Activated CD4-positive, alpha-beta T cell treated with anti-CD3 and anti-CD28 coated beads, Interleukin-2, amount 10 ng/mL, durations not matched to agents 7 days and 5 days (primary cell): ENCODE data around the gene TSPAN5. TPM values are rescaled to one million over a fixed set of nuclear protein-coding genes. Genes with fewer than 3 reads are reported as not detected.

Experiments
- CTCF ChIA-PET: fragments of 350-600 bp; sonication (Branson Sonifier 250); formaldehyde crosslinking; loops from one replicate; lab custom pipeline; 2021; ENCODE audit warnings: antibody characterized with exemption; lab: Charles Lee
- POLR2A ChIA-PET: fragments of 350-600 bp; sonication (Branson Sonifier 250); formaldehyde crosslinking; loops from one replicate; lab custom pipeline; 2021; ENCODE audit warnings: antibody characterized with exemption; lab: Charles Lee
- DNase-seq: peaks from one replicate; pipeline ENCODE4 v3.0.0-alpha.2; 2020
- H3K27ac Mint-ChIP-seq: one replicate; pipeline ENCODE4 v1.8.0; 2021; ENCODE audit warnings: mild to moderate bottlenecking, moderate library complexity, mixed read lengths
- H3K27me3 Mint-ChIP-seq: one replicate; pipeline ENCODE4 v1.8.0; 2021; ENCODE audit warnings: mixed read lengths
- H3K36me3 Mint-ChIP-seq: one replicate; pipeline ENCODE4 v1.8.0; 2021; ENCODE audit warnings: low read depth, mixed read lengths
- H3K4me1 Mint-ChIP-seq: one replicate; pipeline ENCODE4 v1.8.0; 2021; ENCODE audit warnings: mixed read lengths
- H3K4me3 Mint-ChIP-seq: one replicate; pipeline ENCODE4 v1.8.0; 2021; ENCODE audit warnings: mild to moderate bottlenecking, moderate library complexity, mixed read lengths
- H3K9me3 Mint-ChIP-seq: one replicate; pipeline ENCODE4 v1.8.0; 2021; ENCODE audit warnings: mixed read lengths
- total RNA-seq, 2 experiments: library from RNA; stranded (reverse); gene quantifications; one replicate each; pipeline ENCODE4 v1.2.3, GENCODE V29; 2021

TSPAN5 gene
- total RNA-seq, 2 experiments from 2014 or later, result 17.4 to 17.6 TPM

DNA sequence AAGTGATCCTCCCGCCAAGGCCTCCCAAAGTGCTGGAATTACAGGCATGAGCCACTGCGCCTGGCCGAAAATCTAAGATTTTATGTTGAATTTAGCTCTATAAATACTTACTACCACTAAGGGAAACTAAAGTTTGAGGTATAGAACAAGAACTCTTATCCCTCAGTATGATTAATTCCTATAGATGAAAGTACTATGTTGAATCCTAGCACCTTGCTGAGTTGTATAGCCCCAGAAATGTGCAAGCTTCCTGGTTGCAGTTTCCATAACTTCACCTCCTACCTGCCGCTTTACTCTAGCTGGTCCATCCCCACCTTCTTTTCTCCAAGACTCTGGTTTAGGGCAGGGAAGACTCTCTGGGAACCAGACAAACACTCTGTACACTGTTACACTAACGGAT is 11.8 kb upstream of the TSPAN5 start:
- no peak overlapping the region for H3K27ac Mint-ChIP-seq
- ChIA-PET CTCF (interaction anchor here (0.6 to 0.8 kb wide), 2 partner anchors 12 to 130 kb away, joined by 3 read pairs; partner anchors contain the start of gene TSPAN5), POLR2A (no interaction called here)

DNA sequence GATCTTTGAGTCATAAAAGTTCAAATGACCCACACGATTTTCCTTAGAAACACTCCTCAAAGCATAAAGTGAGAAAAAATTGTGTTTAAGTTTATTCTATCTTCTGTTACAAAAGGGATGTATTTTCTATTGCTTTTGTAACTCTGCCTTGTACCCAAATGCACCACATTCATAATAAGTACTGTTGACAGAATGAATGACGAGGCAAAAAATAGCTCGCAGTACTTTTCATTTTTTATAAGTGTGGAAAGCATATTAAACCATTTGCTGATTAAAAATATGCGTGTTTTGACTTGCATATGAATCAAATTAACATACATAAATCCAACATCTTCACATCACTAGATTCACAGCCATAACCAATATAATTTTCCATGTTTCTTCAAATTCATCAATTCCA is 11.2 kb upstream of the TSPAN5 start:
- peaks cover 10% of the 10 kb centered on the region for H3K36me3 Mint-ChIP-seq
- peaks cover 19% of the 10 kb centered on the region for H3K4me1 Mint-ChIP-seq
- ChIA-PET CTCF (interaction anchor here (0.6 to 0.8 kb wide), 3 partner anchors 11 to 129 kb away, joined by 3 read pairs; partner anchors contain the start of gene TSPAN5), POLR2A (no interaction called here)
- H3K9me3 Mint-ChIP-seq, result peaks cover 10% of the 10 kb centered on the region
- no peak overlapping the region for H3K27ac Mint-ChIP-seq
- no peak overlapping the region for H3K4me3 Mint-ChIP-seq
- no peak for DNase-seq
- peaks cover 5% of the 10 kb centered on the region for H3K27me3 Mint-ChIP-seq

More for the DNA sequence above, 11.8 kb upstream of the TSPAN5 start:
- no peak overlapping the region for H3K4me3 Mint-ChIP-seq
- H3K27me3 Mint-ChIP-seq, result peaks cover 5% of the 10 kb centered on the region
- H3K9me3 Mint-ChIP-seq, result peaks cover 7% of the 10 kb centered on the region
- H3K36me3 Mint-ChIP-seq, result peaks cover 7% of the 10 kb centered on the region
- H3K4me1 Mint-ChIP-seq, result peaks cover 14% of the 10 kb centered on the region
- no peak for DNase-seq

DNA sequence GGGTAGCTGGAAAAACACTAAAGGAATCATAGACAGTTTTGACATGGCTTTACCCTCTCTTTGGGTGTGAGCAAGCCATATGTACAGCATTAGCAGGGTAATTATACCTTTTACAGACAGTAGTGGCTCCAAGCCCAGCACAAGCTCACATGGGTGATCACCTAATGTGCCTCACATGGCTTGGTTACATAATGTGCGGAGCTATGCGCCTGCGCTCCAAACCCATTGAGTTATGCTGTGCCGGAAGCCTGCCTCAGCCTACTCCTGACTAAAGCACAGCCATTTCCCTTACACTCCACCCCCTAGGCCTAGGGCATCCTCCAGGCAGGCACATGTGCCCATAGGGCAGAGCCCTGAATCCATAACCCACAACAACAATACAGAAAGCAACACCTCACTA is 6.5 kb upstream of the TSPAN5 start:
- ChIA-PET CTCF (interaction anchor here (0.8 kb wide), 1 partner anchor 24 kb away, joined by 3 read pairs; no protein-coding TSS in a partner anchor), POLR2A (no interaction called here)
- DNase-seq, result no peak
- Mint-ChIP-seq H3K9me3 (peaks cover 7% of the 10 kb centered on the region), H3K4me1 (peaks cover 43% of the 10 kb centered on the region), H3K36me3 (peaks cover 12% of the 10 kb centered on the region), H3K27me3 (peaks cover 1% of the 10 kb centered on the region), H3K4me3 (no peak overlapping the region), H3K27ac (no peak overlapping the region)

DNA sequence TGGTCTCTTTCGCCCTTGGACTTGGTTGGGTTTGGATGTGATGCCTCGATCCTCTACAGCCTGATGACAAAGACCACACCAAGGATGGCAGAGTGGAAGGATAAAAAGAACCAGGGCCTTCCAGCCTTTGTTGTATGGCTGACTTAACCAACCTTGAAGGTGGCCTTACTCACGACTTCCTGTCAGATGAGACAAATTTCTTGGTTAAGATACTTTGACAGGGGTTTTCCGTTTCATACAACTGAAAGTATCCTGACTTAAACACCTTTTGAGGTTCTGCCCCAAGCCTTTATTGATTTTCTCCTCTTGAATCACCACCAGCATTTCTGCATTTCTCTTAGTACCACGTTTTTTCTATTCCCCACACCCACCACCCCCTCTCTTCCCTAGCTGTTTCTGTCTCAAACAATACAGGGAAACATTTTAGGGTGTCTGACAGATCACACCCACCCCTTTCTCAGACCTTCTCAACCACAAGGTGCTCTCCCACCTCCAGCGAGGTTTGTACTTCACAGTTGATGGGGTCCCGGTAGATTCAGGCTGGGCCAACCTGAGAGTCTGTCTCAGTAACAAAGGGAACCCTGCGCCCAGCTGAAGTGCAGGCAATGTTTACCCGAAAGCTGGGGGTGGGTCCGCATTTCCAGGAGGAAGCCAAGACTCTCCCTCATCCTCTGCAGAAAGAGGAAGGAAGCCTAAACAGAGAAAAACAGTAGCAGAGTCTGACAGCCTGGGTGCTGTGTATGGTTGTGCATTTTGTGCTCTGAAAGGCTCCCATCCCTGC is 5.0 kb upstream of the TSPAN5 start:
- H3K36me3 Mint-ChIP-seq, result peaks cover 12% of the 10 kb centered on the region
- CTCF ChIA-PET, result interaction anchor here (1.0 kb wide), 1 partner anchor 79 kb away, joined by 3 read pairs; no protein-coding TSS in a partner anchor
- peak overlapping the region; percentile 71 for H3K4me3 Mint-ChIP-seq
- DNase-seq, result peak; percentile 61
- peaks cover 7% of the 10 kb centered on the region for H3K9me3 Mint-ChIP-seq
- peaks cover under 1% of the 10 kb centered on the region for H3K27me3 Mint-ChIP-seq
- H3K27ac Mint-ChIP-seq, result peak overlapping the region; percentile 99
- POLR2A ChIA-PET, result no interaction called here
- peaks cover 55% of the 10 kb centered on the region for H3K4me1 Mint-ChIP-seq

DNA sequence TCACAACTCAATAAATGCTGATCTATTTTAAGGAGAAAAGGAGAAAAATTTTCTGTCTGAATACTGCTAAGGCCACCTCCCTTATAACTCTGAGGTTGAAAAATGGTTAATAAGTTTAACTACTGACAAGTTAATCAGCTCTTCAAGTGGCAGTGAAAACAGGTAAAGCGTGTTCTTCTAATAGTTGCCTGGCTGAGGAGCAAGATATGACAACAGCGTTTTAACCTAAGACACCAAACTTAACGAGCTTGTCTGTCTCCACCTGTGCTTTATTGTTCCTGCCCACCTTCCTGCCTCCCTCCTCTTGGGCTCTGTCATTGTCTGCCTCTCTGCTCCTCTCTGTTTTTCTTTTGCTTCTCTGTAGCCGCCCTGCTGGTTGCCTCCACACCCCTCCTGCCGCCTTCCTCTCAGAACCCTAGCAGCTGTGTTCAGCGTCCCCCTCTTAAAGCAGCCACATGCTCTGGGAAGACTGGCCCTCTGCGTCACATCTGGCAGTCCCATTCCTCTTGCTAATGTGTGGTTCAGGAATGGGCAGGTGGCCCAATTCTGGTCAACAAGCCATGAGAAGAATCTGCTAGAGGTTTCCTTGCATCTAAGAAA is 4.3 kb upstream of the TSPAN5 start:
- peaks cover 7% of the 10 kb centered on the region for H3K9me3 Mint-ChIP-seq

DNA sequence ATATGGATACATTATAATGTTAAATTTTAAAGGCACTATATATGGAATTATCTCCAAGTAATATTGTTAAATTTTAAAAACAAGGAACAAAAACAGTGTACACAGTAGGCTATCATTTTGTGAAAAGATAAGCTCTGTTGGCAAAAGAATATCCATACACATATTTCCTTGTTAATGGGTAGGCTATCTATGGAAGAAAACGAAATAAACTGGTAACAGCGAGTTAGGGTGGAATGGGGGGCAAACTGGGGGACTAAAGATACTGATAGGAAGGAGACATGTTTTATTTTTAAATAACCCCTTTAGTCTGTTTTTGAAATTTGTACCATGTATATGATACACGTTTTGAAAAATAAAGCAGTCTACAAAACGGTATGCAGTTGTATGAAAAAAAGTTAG is 3.6 kb upstream of the TSPAN5 start:
- POLR2A ChIA-PET, result no interaction called here
- Mint-ChIP-seq H3K36me3 (peaks cover 11% of the 10 kb centered on the region), H3K9me3 (peaks cover 7% of the 10 kb centered on the region), H3K4me1 (peaks cover 58% of the 10 kb centered on the region), H3K4me3 (no peak overlapping the region), H3K27me3 (no peaks in the 10 kb centered on the region), H3K27ac (peak overlapping the region; percentile 62)
- CTCF ChIA-PET, result interaction anchor here (0.7 to 0.8 kb wide), 2 partner anchors 10 to 752 kb away, joined by 3 read pairs; no protein-coding TSS in a partner anchor
- DNase-seq, result no peak

More for the DNA sequence above, 4.3 kb upstream of the TSPAN5 start:
- DNase-seq, result peak; percentile 50
- peaks cover 55% of the 10 kb centered on the region for H3K4me1 Mint-ChIP-seq
- CTCF ChIA-PET, result interaction anchor here (0.8 kb wide), 1 partner anchor 10 kb away, joined by 3 read pairs; no protein-coding TSS in a partner anchor
- H3K4me3 Mint-ChIP-seq, result peak overlapping the region; percentile 71
- POLR2A ChIA-PET, result no interaction called here
- H3K27me3 Mint-ChIP-seq, result no peaks in the 10 kb centered on the region
- H3K27ac Mint-ChIP-seq, result peak overlapping the region; percentile 99
- peaks cover 12% of the 10 kb centered on the region for H3K36me3 Mint-ChIP-seq

DNA sequence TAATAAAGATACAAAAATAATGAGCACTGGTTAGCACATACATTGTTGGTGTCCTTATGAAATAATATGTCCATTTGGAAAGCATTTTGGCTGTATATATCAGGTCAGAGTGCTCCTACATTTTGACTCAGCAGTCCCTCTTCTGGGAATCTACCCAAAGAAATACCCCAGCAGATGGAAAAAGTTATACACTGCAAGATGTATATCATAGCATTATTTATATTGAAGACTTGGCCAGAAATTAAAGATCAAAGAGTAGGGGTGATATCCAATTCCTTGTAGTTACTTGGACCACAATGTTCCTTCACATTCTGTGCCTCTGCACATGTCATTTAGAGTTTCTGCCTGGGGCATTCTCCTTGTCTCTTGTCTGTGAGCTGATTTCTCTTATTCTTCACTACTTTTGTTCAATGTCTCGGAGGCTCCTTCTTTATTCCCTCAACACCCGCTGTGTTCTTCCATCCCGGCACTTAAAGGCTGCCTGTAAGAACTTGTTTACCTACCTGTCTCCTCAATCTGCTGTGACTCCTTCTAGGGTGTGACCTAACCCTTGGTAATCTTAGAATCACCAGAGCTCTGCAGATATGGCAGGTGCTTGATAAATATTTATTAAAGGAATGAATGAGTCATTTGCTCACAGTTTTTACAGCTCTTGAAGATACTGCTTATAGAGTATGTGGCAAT is 3.1 kb upstream of the TSPAN5 start:
- H3K9me3 Mint-ChIP-seq, result peaks cover 7% of the 10 kb centered on the region
- no peak for DNase-seq
- no peaks in the 10 kb centered on the region for H3K27me3 Mint-ChIP-seq
- POLR2A ChIA-PET, result no interaction called here
- H3K27ac Mint-ChIP-seq, result peak overlapping the region; percentile 62
- CTCF ChIA-PET, result interaction anchor here (0.6 to 0.7 kb wide), 2 partner anchors 448 to 753 kb away, joined by 3 read pairs; no protein-coding TSS in a partner anchor
- H3K36me3 Mint-ChIP-seq, result peaks cover 11% of the 10 kb centered on the region
- H3K4me1 Mint-ChIP-seq, result peaks cover 64% of the 10 kb centered on the region
- H3K4me3 Mint-ChIP-seq, result no peak overlapping the region

DNA sequence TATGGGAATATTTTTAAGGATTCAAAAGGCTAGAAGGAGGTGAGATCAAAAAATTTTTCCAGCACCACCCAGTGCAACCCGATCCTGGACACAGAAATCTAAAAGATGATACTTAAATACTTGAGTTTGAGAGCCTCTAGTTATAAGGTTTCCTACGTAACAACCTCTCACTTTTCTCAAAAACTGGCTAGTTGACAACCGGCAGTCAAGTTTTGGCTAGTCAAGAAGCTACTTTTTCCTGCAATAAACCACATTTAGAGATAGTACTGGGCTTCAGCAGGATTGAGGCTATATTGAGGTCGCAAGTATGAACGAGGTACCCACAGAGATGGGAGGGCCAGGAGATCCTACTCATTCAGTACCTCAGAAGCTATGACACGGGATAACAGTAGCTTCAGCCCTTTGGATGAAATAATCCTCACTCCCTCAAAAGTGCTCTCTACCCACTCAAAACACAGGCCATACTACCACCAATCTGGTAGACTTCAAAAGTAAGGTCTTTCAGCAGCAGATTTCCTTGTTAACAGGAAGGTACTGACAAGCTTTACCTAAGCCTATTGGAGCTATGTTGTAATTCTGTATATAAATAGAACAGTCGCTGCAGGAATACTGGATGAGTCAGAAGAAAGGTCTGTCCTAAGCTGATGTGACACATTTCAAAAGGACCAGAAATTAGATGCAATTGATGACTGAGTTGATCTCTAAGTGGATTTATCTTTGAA is 1.5 kb upstream of the TSPAN5 start:
- peaks cover 8% of the 10 kb centered on the region for H3K36me3 Mint-ChIP-seq
- no peak for DNase-seq
- H3K4me3 Mint-ChIP-seq, result peak overlapping the region; percentile 72
- CTCF ChIA-PET, result interaction anchor here (0.7 to 1.0 kb wide), 4 partner anchors 17 to 189 kb away, joined by 3 read pairs; no protein-coding TSS in a partner anchor
- peaks cover 77% of the 10 kb centered on the region for H3K4me1 Mint-ChIP-seq
- no peak overlapping the region for H3K27ac Mint-ChIP-seq
- peaks cover under 1% of the 10 kb centered on the region for H3K9me3 Mint-ChIP-seq
- POLR2A ChIA-PET, result no interaction called here
- no peaks in the 10 kb centered on the region for H3K27me3 Mint-ChIP-seq

DNA sequence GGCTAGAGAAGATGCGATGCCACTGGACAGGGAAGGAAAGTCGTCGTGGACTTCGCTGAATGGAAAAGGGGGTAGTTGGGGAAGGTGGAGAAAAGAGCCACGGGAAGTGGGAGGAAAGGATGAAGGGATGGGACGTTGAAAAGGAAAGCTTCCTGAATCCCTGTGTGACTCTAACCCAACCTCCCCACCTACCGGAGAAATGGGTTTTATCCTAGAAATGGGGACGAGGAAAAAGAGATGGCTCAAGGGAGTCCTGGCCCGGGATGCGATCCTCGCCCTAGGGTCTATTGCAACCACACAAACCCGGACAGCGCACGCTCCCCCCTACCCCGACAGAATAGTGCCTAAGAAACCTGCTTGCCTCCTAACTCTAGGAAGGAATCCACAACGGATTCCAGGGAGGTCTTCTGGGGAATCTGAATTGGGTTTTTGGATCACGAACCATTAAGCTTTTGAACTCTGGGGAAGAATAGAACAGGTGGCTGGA is 738 bp upstream of the TSPAN5 start:
- H3K9me3 Mint-ChIP-seq, result no peaks in the 10 kb centered on the region
- peaks cover 72% of the 10 kb centered on the region for H3K4me1 Mint-ChIP-seq
- peak overlapping the region; percentile 72 for H3K4me3 Mint-ChIP-seq
- peaks cover 2% of the 10 kb centered on the region for H3K36me3 Mint-ChIP-seq
- H3K27ac Mint-ChIP-seq, result peak overlapping the region; percentile 71
- CTCF ChIA-PET, result interaction anchor here (0.7 to 1.9 kb wide), 4 partner anchors 11 to 188 kb away, joined by 3 to 7 read pairs (median 3); no protein-coding TSS in a partner anchor
- no peaks in the 10 kb centered on the region for H3K27me3 Mint-ChIP-seq
- DNase-seq, result no peak
- POLR2A ChIA-PET, result no interaction called here

DNA sequence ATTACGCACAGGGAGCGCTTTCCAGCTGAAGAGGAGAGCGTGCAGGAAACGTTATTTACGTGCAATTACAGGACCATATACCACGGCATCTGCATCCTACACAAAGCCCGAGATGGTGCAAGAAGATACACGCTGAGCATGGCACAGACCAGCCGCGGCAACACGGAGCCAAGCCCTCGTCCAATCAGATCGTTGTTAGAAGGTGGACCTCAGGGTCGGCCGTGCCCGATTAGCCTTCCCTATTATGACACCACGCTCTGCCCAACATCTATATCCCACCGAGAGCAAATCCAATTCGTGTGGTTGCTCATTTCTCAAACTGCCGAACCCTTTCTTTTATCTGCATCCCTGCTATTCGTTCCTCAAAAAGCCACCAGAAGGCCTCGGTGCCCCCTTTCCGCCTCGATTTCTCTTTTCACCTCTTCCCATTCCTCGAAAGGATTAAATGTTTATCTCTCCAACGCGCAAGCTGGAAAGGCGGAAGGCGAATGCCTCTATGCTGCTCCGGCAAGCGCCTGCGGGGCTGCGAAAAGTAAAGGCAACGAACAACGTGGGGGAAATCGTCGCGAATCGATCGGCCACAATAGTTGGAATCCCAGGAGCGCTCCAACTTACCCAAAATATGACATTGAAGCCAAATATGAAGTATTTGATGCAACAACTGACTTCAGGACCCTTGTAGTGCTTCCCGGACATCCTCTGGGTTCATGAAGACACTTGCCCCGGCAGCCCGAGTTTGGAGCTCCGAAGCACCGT is 702 bp downstream of the TSPAN5 start:
- peaks cover 68% of the 10 kb centered on the region for H3K4me1 Mint-ChIP-seq
- peaks cover 5% of the 10 kb centered on the region for H3K36me3 Mint-ChIP-seq
- no peaks in the 10 kb centered on the region for H3K27me3 Mint-ChIP-seq
- ChIA-PET CTCF (interaction anchor here (0.8 to 1.9 kb wide), 6 partner anchors 10 to 190 kb away, joined by 3 to 7 read pairs (median 3); no protein-coding TSS in a partner anchor), POLR2A (interaction anchor here (0.6 to 0.8 kb wide), 4 partner anchors 12 to 146 kb away, joined by 3 to 4 read pairs (median 4); no protein-coding TSS in a partner anchor)
- peak overlapping the region; percentile 93 for H3K4me3 Mint-ChIP-seq
- H3K9me3 Mint-ChIP-seq, result peaks cover 2% of the 10 kb centered on the region
- DNase-seq, result peak; percentile 43
- H3K27ac Mint-ChIP-seq, result peak overlapping the region; percentile 88

DNA sequence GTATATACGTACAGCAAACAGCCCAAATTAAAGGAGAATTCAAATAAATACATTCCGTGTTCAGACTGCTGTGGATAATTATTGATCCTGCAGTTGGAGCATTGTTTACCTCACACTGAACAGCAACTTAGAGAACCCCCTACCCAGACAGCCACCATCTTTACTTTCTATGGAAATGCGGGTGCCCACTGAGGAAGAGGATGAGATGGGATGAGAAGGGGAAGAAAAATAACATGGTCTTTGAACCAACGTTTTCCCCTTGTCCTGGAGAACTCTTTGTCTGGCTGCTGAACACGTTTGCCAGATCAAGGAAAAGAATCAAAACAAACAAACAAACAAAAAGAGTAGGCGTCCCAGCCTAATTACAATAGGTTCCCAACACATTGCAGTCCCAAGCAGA is 1.5 kb downstream of the TSPAN5 start:
- peak overlapping the region; percentile 93 for H3K4me3 Mint-ChIP-seq
- H3K9me3 Mint-ChIP-seq, result peaks cover 2% of the 10 kb centered on the region
- no peak for DNase-seq
- CTCF ChIA-PET, result no interaction called here
- peak overlapping the region; percentile 88 for H3K27ac Mint-ChIP-seq
- peaks cover 62% of the 10 kb centered on the region for H3K4me1 Mint-ChIP-seq
- peaks cover 9% of the 10 kb centered on the region for H3K36me3 Mint-ChIP-seq
- POLR2A ChIA-PET, result no interaction called here
- no peaks in the 10 kb centered on the region for H3K27me3 Mint-ChIP-seq
